ENCODE results near the gene BLVRB. TPM values are rescaled to one million over a fixed set of nuclear protein-coding genes. Genes with fewer than 3 reads are reported as not detected.

BLVRB gene
- polyA plus RNA-seq, 1 donor (not counting 4 experiments of a cell fraction or from before 2014, with no cell fraction given), result 52.5 TPM

- DNase-seq (ENCODE audit: low read depth, low spot score) (no peak), FAIRE-seq (no peak)
- H3K27ac ChIP-seq (ENCODE audit: control insufficient read depth, insufficient read depth, low read length), result no peak overlapping the region
- H3K4me1 ChIP-seq (ENCODE audit: control insufficient read depth, extremely low read depth, insufficient read depth, low read length), result peaks cover 22% of the 10 kb centered on the region
- H3K9ac ChIP-seq (ENCODE audit: control insufficient read depth, extremely low read depth, insufficient read depth, low read length), result no peak overlapping the region
- no peak overlapping the region for H3K4me2 ChIP-seq (ENCODE audit: control insufficient read depth, extremely low read depth, insufficient read depth, low read depth, low read length)
- no peak overlapping the region for H2AFZ ChIP-seq (ENCODE audit: control insufficient read depth, low read length)
- no peaks in the 10 kb centered on the region for H3K79me2 ChIP-seq (ENCODE audit: control insufficient read depth, insufficient read depth, low read length)
- no peaks in the 10 kb centered on the region for H3K27me3 ChIP-seq (ENCODE audit: control insufficient read depth, extremely low read depth, insufficient read depth, low read length)
- no peaks in the 10 kb centered on the region for H3K9me1 ChIP-seq (ENCODE audit: control insufficient read depth, extremely low read depth, insufficient read depth, low read length)
- H4K20me1 ChIP-seq (ENCODE audit: control insufficient read depth, extremely low read depth, insufficient read depth, low read length), result no peaks in the 10 kb centered on the region
- no peak for TF ChIP-seq CTCF (optimal IDR thresholded peaks at IDR 0.05 in 1 of 3, IDR thresholded peaks at IDR 0.05 in 1 of 3, conservative IDR thresholded peaks at IDR 0.05 in 1 of 3; ENCODE audit: extremely low read depth in 1 of 3, insufficient read depth in 2 of 3, low read length in 3 of 3)
- TF ChIP-seq EZH2 (IDR thresholded peaks at IDR 0.05; ENCODE audit: low read length), result no peak
- H3K4me3 ChIP-seq (ENCODE audit: control insufficient read depth in 2 of 3, extremely low read depth in 1 of 3, insufficient read depth in 2 of 3, low read depth in 1 of 3, low read length in 3 of 3), result no peak overlapping the region
- H3K36me3 ChIP-seq (ENCODE audit: control insufficient read depth in 2 of 2, extremely low read depth in 1 of 2, insufficient read depth in 2 of 2, low read length in 2 of 2), result peaks cover 0 to 2% of the 10 kb centered on the region in 2 experiments
- H3K9me3 ChIP-seq (ENCODE audit: control insufficient read depth, low read depth, low read length), result no peaks in the 10 kb centered on the region
- dilution Hi-C loops (cut with MboI; ENCODE audit: extremely low pct_ligation_motif_present, low sequenced_read_pairs), result no loop called here
Measured at GRCh38 chr19:40449506-40449905, 16.0 kb downstream of the BLVRB start.

DNA sequence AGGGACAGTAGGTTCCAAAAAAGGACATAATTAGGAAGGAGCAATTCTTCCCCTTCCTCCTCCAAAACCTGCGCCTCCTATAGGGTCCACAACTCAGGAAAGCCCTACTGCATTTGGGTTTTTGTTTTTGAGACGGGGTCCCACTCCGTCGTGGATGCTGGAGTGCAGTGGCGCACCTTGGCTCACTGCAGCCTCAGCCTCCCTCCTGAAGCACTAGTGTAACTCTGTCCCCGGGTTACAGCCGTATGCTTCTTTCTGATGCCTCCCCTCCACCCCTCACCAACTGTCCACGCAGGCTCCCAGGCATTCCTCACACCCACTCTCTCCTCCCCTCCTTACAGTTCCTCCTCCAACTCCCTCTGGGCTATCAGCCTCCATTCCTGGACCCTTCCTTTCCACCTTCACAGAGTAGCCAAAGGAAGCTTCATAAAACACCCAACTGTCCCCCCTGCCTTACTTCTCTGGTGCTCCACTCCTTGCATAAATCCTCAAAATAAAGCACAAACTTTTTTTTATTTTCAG lies 19.2 kb downstream of the BLVRB start:
- dilution Hi-C loops (cut with MboI; ENCODE audit: extremely low pct_ligation_motif_present, low sequenced_read_pairs), result no loop called here
- FAIRE-seq (no peak), DNase-seq (ENCODE audit: low read depth, low spot score) (no peak)
- H3K9me1 ChIP-seq (ENCODE audit: control insufficient read depth, extremely low read depth, insufficient read depth, low read length), result no peaks in the 10 kb centered on the region
- H3K27me3 ChIP-seq (ENCODE audit: control insufficient read depth, extremely low read depth, insufficient read depth, low read length), result no peaks in the 10 kb centered on the region
- H3K79me2 ChIP-seq (ENCODE audit: control insufficient read depth, insufficient read depth, low read length), result peaks cover 24% of the 10 kb centered on the region
- H4K20me1 ChIP-seq (ENCODE audit: control insufficient read depth, extremely low read depth, insufficient read depth, low read length), result peaks cover 5% of the 10 kb centered on the region
- H3K36me3 ChIP-seq (ENCODE audit: control insufficient read depth in 2 of 2, extremely low read depth in 1 of 2, insufficient read depth in 2 of 2, low read length in 2 of 2), result peaks cover 7 to 8% of the 10 kb centered on the region in 2 experiments
- no peaks in the 10 kb centered on the region for H3K9me3 ChIP-seq (ENCODE audit: control insufficient read depth, low read depth, low read length)
- TF ChIP-seq EZH2 (IDR thresholded peaks at IDR 0.05; ENCODE audit: low read length) (no peak), CTCF (optimal IDR thresholded peaks at IDR 0.05 in 1 of 3, IDR thresholded peaks at IDR 0.05 in 1 of 3, conservative IDR thresholded peaks at IDR 0.05 in 1 of 3; ENCODE audit: extremely low read depth in 1 of 3, insufficient read depth in 2 of 3, low read length in 3 of 3) (no peak)
- H3K4me1 ChIP-seq (ENCODE audit: control insufficient read depth, extremely low read depth, insufficient read depth, low read length), result peaks cover 16% of the 10 kb centered on the region
- no peak overlapping the region for H3K27ac ChIP-seq (ENCODE audit: control insufficient read depth, insufficient read depth, low read length)
- no peak overlapping the region for H3K9ac ChIP-seq (ENCODE audit: control insufficient read depth, extremely low read depth, insufficient read depth, low read length)
- no peak overlapping the region for H3K4me3 ChIP-seq (ENCODE audit: control insufficient read depth in 2 of 3, extremely low read depth in 1 of 3, insufficient read depth in 2 of 3, low read depth in 1 of 3, low read length in 3 of 3)
- no peak overlapping the region for H3K4me2 ChIP-seq (ENCODE audit: control insufficient read depth, extremely low read depth, insufficient read depth, low read depth, low read length)
- H2AFZ ChIP-seq (ENCODE audit: control insufficient read depth, low read length), result no peak overlapping the region
